Superior temporal gyrus (tissue), 1 donor: ENCODE measurements around the gene SGIP1.
A peak's percentile ranks its signal among the peaks of the same experiment; 100 is the strongest.

ENCODE experiments used
- DNase-seq: peaks from one replicate; pipeline ENCODE4 v3.0.0-alpha.2; 2016; ENCODE audit errors: extremely low spot score

Gene SGIP1

DNA sequence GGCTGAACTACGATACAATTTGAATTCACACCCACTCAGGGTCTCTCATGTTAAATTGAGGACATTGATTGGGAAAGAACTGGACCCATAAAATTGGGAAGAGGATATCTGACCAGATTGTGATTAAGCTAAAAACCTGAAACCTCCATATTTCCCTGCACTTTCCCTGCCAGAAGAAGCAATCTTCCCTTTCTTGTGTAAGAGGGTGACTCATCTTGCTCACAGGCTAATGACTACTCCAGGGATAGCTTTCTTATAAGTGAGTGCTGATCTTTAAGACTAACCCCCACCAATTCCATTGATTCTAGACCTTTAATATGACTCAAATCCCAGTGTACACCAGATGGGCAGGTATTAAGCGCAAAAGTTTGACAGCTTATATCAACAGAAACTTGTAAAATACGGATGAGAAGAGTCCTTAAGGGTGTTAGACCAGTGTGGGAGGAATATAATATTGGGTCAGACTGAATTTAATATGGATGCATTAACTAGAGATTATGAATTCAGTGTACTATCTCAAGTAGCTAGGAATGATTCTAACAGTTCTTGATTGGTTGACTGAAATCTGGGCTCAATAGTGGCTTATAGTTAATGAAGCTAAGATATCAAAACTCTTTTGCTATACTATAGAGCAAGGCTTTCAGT is 12.1 kb upstream of the SGIP1 start:
- DNase-seq = no peak

DNA sequence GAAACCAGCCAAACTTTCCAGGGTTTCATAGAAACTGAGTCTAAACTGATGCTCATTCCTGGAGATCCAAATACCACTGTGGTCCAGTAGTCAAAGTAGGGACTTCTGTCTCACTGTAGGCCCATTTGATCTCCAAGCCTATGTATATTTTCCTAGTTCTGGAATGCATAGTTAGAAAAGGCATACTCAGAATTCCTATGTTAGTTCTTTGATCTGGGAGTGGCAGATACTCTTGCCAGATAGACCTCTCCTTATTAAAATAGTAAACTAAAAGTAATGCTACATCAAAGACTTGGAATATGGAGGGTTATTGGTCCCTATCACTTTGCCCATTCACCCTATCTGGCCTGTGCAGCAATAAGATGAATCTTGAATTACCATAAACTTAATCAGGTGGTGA is 10.4 kb upstream of the SGIP1 start:
- no peak for DNase-seq

GRCh38 chr1:66525086-66525485 is 8.9 kb upstream of the SGIP1 start:
- no peak for DNase-seq

- DNase-seq = no peak
Observed at GRCh38 chr1:66526036-66526435, 7.9 kb upstream of the SGIP1 start.

GRCh38 chr1:66526991-66527390 is 7.0 kb upstream of the SGIP1 start:
- DNase-seq = no peak

DNA sequence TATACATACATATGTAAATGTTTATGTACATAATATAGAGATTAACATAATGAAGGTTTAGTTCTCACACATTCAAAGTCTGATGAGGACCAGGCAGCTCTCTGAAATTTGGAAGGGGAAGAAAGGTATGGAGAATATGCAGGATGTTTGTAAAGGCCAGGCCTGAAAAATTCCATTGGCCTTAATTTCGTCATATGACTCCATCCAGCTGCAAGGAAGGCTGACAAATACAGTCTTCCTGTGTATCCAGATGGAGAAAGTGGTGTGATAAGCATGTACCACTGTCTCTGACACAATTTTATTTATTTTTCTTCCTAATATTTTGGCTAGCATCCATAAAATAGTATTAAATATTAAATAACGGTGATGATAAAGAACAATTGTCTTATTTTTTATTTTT is 6.3 kb upstream of the SGIP1 start:
- DNase-seq = no peak

DNA sequence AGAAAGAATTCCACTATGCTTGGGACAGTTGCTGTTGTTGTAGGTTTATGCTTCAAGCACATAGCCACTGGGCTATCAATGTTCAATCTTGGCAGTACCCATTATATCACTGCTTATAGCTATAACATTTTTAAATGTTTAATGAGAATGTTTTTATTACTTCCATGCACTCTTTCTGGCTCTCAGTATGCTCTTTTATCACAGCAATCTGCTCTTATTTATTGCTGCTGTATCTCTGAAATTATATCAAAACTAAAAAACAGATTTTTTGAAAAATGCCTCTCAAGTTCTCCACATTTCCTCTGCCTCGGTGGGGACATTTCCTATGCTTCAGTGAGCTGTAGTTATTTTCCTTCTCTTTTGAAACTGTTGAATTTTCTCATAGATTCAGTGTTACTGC is 5.4 kb upstream of the SGIP1 start:
- DNase-seq = no peak

DNA sequence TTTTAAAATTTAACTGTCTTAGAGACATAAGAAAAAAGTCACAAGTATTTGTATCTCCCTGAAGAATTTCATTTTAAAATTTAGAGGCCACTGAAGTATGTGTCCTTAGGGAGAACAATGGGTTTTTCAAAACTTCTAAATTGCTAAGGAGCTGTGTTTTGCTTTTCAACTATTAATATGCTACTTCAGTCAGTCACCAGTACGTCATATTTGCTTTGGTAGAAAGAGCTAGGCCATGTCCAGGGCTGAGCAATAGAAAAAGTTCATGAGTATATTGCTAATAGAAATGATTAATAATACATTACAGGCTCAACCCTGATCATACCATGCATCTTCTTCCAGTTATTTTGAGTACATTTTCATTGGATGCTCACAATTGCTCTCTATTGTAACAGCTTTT is 1.7 kb upstream of the SGIP1 start:
- no peak for DNase-seq

DNA sequence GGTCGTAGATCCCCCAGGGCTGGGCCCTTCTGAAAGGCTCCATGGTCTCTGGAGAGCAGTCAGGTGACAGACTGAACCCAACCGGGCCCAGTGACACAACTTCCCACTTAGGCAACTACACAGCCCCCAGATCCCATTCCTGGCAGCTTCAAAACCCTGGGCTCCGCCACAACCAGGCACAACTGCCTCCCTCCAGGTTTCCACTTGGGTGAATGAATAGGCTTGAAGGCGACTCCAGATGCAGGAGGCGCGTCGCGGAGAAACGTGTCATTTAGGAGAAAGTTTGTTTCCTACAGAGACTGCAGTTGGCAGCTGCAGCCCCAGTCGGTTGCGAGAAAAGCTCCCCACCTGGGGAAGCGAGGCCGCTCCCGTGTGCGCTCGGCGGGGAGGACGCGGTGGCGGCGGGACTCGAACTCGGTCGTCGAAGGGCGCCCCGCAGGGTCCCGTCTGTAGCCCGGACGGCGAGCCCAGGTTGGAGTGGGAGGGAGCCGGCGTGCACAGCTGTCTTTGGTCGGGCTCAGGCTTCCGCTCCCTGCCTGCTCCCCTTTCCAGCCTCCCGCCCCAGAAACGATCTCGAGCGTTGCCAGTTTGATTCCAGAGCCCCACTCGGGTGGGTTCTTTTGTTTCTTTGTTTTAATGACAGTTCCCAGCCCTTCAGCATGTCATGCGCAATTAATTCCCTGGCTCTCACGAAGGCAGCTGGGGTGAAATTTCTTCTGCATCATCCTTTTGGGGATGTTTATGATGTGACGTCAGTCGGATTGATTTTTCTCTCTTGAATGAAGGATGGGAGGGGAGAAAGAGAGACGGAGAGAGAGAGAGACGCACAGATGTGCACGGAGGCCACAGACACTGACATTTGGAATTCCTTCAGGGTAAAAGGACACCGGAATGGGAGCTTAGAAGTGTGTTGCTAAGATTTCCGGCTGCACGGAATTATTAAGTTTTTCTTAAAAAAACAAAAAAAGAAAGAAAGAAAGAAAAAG is 862 bp upstream of the SGIP1 start:
- peak; percentile 68 for DNase-seq

DNA sequence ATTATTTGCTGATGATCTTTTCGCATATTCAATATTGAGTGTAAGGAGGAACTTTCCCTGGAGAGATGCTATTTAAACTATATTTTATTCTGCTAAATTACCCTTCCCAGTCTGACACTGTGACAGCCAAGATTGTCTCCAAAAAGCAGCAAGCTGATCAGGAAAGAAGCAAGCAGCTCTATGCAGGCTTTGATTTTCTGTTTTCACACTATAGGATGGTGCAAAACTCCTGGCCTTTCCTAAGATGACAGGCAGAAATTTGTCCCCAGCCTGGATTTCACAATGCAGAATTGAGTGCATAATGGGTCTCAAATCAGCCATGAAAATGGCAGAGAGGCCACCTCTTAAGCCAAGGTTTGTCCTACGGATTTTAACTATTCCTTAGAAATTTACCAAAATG is 1.1 kb downstream of the SGIP1 start:
- DNase-seq = peak; percentile 73

- peak; percentile 77 for DNase-seq
Observed at GRCh38 chr1:66535853-66536252, 1.9 kb downstream of the SGIP1 start.

GRCh38 chr1:66537718-66538117 is 3.8 kb downstream of the SGIP1 start:
- no peak for DNase-seq

- DNase-seq = no peak
Observed at GRCh38 chr1:66539491-66539890, 5.5 kb downstream of the SGIP1 start.

DNA sequence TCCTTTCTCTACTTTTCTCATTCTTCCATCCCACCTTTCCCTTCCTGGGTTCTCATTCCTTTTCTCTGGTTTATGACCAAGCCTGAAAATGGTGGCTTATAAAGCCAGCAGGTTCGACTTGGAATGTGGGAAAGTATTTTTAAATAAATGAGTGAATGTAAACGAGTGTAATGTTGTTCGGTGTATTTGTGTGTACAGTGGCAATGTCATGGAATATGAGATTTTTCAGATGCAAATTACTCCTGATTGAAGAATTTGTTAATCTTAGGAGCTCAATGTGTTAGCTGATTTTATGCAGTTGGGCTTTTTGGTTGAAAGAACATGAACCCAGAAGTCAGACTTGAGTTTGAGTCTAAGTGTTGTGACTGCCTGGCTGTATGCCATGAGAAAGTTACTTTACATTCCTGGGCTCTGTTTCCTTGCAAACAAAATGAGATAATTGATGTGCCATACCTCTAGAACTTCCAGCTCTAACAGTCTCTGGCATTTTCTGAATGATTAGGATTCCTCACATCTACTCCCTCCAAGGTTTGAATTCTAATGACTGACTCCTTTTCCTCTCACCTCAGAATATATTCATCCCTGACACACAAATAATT is 6.6 kb downstream of the SGIP1 start:
- DNase-seq = no peak

- DNase-seq = no peak
Observed at GRCh38 chr1:66542314-66542713, 8.4 kb downstream of the SGIP1 start.

- DNase-seq = peak; percentile 86
Observed at GRCh38 chr1:66542811-66543767, 9.1 kb downstream of the SGIP1 start.

- no peak for DNase-seq
Observed at GRCh38 chr1:66546047-66546810, 12.3 kb downstream of the SGIP1 start.

DNA sequence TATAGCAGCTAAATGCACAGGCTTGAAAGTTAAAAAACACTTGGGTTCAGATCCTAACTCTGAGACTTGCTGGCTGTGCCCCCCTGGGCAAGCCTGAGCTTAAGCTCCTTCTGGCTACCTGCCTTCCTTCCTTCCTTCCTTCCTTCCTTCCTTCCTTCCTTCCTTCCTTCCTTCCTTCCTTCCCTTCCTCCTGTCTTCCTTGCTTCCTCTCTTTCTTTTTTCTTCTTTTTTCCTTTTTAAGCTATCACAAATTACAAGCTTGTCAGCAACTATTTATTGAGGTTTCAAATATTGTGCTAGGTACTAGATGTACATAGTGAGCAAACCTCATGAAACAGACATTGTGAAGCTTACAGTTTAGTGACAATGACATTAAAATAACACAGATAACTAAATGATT is 15.1 kb downstream of the SGIP1 start:
- DNase-seq = no peak

GRCh38 chr1:66550243-66550642 is 16.3 kb downstream of the SGIP1 start:
- no peak for DNase-seq

DNA sequence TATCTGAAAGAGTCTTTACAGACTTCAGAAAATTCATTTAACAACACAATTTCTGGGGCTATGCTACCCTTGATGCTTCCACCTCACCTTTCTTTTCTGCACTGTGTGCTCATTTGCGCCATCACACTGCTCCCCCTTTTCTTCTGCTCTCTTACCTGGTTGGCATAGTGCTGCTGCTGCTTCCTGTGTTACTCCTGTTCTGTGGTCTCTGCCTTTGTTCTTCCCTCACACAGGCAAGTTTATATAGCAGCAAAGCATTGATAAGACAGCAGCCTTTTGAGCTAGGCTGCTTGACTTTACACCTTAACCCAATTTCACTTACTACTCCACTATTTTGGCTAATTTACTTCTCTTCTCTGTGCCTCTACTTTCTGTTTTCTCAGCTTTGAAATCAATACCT is 18.3 kb downstream of the SGIP1 start:
- no peak for DNase-seq

GRCh38 chr1:66552829-66553228 is 18.9 kb downstream of the SGIP1 start:
- DNase-seq = no peak
